ENCODE data around the gene CACTIN. TPM values are rescaled to one million over a fixed set of nuclear protein-coding genes. Genes with fewer than 3 reads are reported as not detected.
"Not testable (repeated sequence)": the region's sequence is repeated elsewhere in the genome, so short reads cannot be mapped to it uniquely, and the experiment has no call there.

The CACTIN gene
- total RNA-seq, 1 donor: 12.2 TPM

DNA sequence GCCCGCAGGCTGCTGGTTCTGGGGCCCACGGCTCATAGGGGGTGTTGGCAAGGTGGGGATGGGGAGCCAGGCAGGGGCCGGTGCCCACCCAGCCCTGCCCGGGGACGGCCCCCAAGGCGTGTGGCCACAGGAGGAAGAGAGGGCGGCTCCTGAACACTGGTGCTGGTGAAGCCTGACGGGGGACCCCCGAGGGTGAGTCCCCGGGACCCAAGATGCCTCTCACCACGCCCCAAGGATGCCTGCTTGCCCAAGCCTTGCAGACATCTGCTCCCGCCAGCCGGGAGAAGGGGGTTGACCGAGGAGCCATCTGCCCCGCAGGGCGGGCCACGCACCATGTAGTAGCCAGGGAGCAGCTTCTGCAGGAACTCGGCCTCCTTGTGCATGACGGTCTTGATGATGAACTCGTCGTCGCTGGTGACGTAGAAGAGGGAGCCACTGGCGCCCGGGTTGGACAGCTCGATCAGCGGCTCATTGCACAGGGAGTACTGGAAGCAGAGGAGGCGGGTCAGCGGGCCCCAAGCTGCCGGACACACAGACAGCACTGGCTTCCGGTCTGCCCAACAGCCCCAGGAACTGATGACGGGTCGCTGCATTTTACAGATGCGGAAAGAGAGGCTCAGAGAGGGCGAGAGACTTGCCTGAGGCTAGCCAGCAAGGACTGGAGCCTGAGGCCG lies 29.6 kb upstream of the CACTIN start:
- no peak overlapping the region for H3K4me3 ChIP-seq (ENCODE audit: low read length)
- no peaks in the 10 kb centered on the region for H3K27me3 ChIP-seq (ENCODE audit: insufficient read depth, low read length)
- H3K9me3 ChIP-seq (ENCODE audit: low read depth, low read length): no peaks in the 10 kb centered on the region
- no peaks in the 10 kb centered on the region for H3K4me1 ChIP-seq (ENCODE audit: insufficient read depth, low read length)

- H3K27me3 ChIP-seq (ENCODE audit: insufficient read depth, low read length): no peaks in the 10 kb centered on the region
- H3K4me1 ChIP-seq (ENCODE audit: insufficient read depth, low read length): no peaks in the 10 kb centered on the region
- H3K9me3 ChIP-seq (ENCODE audit: low read depth, low read length): no peaks in the 10 kb centered on the region
- H3K4me3 ChIP-seq (ENCODE audit: low read length): no peak overlapping the region
Measured at GRCh38 chr19:3655402-3656072, 28.9 kb upstream of the CACTIN start.

GRCh38 chr19:3653865-3654513 lies 27.4 kb upstream of the CACTIN start:
- Histone ChIP-seq H3K9me3 (ENCODE audit: low read depth, low read length) (no peaks in the 10 kb centered on the region), H3K4me3 (ENCODE audit: low read length) (no peak overlapping the region), H3K4me1 (ENCODE audit: insufficient read depth, low read length) (no peaks in the 10 kb centered on the region), H3K27me3 (ENCODE audit: insufficient read depth, low read length) (no peaks in the 10 kb centered on the region)

DNA sequence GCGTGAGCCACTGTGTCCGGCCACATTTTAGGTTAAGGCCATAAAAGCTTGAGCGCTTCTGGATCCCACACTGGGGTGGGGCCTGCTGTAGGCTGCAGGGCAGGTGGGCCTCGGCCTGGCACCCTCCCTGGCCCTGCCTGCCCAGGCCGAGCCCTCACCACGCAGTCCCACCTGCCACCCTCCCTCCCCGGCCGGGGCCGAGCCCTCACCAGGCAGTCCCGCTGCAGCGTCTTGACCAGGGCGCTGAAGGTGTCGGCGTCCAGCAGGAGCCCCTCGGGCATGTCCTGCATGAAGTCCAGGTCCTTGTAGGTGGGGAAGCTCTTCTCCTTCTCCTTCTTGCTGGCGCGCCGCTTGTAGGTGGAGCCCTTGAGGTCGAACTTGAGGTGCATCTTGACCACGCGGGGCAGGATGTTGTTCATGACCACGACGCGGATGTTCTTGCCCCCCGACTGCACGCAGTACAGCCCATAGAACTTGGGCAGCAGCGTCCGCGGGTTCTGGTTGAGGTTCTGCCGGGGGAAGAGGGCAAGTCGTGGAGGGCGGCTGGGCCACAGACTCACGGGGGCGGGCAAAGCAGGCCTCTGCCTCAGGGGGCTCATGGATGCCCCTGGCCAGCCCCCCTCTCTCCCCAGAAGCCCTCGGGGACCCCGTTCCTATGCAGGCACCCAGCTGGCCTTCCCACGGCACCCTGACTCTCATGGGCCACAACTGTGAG lies 26.6 kb upstream of the CACTIN start:
- Histone ChIP-seq H3K27me3 (ENCODE audit: insufficient read depth, low read length) (no peaks in the 10 kb centered on the region), H3K9me3 (ENCODE audit: low read depth, low read length) (no peaks in the 10 kb centered on the region), H3K4me1 (ENCODE audit: insufficient read depth, low read length) (no peaks in the 10 kb centered on the region), H3K4me3 (ENCODE audit: low read length) (no peak overlapping the region)

DNA sequence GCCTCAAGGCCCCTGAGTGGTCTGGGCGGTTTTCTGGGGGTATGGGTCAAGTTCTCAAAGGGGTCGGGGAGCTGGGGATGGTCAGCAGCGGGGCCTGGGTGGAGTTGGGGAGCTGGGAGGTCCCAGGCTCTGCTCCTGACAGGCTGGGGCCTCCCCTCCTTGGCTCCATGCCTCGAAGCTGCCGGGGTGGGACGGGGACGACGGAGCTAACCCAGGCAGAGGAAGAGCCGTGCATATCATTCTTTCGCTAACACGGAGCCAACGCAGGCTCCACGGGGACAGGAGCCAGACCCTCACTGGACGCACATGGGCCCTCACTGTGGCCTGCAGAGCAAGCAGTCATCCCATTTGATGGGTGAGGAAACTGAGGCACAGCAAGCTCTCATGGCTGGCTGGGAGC lies 25.8 kb upstream of the CACTIN start:
- no peaks in the 10 kb centered on the region for H3K27me3 ChIP-seq (ENCODE audit: insufficient read depth, low read length)
- no peaks in the 10 kb centered on the region for H3K4me1 ChIP-seq (ENCODE audit: insufficient read depth, low read length)
- no peak overlapping the region for H3K4me3 ChIP-seq (ENCODE audit: low read length)
- no peaks in the 10 kb centered on the region for H3K9me3 ChIP-seq (ENCODE audit: low read depth, low read length)

DNA sequence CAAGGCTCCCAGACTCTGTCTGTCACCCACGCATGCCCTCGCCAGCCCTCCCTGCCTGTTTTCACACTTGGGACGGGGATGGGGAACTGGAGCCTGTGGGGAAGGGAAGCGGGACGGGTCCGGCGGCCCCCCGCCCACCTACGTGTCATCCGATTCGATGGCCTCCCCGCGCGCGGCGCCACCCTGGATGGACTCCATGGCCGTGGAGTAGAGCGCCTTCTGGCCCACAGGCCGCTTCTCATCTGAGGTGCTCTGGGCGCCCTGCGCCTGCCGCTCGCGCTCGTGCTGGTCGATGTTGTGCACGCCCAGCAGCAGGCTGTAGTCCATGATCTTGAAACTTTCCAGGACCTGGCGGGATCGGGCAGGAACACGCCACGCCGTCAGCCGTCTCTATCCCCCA lies 25.1 kb upstream of the CACTIN start:
- Histone ChIP-seq H3K4me3 (ENCODE audit: low read length) (no peak overlapping the region), H3K4me1 (ENCODE audit: insufficient read depth, low read length) (no peaks in the 10 kb centered on the region), H3K9me3 (ENCODE audit: low read depth, low read length) (no peaks in the 10 kb centered on the region), H3K27me3 (ENCODE audit: insufficient read depth, low read length) (no peaks in the 10 kb centered on the region)

DNA sequence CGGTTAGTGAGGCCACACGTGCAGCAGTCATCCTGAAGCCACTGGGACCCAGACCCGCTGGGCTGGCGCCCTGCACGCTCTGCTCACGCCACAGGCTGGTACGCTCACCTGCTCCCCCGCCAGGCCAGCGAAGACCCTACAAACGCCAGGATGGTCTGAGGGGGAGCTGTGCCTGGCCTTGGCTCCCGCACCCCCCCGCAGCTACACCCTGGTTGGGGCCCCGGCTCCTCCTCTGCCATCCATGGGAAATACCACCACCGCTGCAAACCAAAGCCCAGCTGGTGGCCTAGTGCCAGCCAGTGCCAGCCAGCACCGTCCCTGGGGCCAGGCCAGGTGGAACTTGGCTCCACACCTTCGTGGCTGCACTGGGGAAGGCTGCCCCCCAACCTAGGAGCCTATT lies 23.3 kb upstream of the CACTIN start:
- H3K4me1 ChIP-seq (ENCODE audit: insufficient read depth, low read length): no peaks in the 10 kb centered on the region
- no peaks in the 10 kb centered on the region for H3K9me3 ChIP-seq (ENCODE audit: low read depth, low read length)
- H3K27me3 ChIP-seq (ENCODE audit: insufficient read depth, low read length): no peaks in the 10 kb centered on the region
- H3K4me3 ChIP-seq (ENCODE audit: low read length): no peak overlapping the region

DNA sequence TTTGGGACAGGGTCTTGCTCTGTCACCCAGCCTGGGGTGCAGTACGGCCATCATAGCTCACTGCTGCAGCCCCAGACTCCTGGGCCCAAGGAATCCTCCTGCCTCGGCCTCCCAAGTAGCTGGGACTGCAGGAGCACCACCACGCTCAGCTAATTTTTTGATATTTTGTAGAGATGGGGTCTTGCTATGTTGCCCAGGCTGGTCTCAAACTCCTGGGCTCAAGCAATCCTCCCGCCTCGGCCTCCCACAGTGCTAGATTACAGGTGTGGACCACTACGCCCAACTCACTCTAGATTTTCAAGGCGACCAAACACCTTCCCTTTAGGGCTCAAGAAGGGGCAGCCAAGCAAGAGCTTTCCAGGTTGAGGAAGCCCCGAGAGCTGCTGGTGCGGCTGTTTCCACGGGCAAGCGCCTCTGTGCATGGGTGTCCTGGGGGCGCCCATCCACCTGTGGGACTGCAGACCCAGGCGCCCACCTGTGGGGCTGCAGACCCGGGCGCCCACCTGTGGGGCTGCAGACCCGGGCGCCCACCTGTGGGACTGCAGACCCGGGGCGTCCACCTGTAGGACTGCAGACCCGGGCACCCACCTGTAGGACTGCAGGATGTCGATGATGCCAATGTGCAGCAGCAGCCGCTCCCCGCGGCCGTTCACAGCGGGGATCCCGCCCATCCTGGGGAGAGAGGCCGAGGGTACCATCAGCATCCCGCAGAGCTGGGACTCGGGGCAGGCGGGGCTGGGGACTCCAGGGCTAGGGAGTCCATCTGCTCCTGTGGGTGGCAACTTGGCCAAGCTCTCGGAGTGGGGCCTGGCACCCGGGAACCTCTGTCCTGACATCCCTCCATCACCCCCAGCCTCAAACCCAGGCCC lies 21.7 kb upstream of the CACTIN start:
- no peak overlapping the region for H3K4me3 ChIP-seq (ENCODE audit: low read length)
- no peaks in the 10 kb centered on the region for H3K4me1 ChIP-seq (ENCODE audit: insufficient read depth, low read length)
- no peaks in the 10 kb centered on the region for H3K27me3 ChIP-seq (ENCODE audit: insufficient read depth, low read length)
- no peaks in the 10 kb centered on the region for H3K9me3 ChIP-seq (ENCODE audit: low read depth, low read length)

DNA sequence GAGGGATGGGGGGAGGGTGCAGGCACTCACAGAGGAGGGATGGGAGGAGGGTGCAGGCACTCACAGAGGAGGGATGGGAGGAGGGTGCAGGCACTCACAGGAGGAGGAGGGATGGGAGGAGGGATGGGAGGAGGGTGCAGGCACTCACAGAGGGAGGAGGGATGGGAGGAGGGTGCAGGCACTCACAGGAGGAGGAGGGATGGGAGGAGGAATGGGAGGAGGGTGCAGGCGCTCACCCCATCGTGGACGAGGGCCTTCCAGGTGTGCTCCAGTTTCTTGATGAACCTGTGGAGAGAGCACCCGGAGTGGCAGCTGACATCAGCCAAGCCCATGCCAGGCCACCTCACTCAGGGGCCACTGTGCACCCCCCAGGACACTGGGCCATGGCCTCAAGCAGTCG lies 20.5 kb upstream of the CACTIN start:
- H3K9me3 ChIP-seq (ENCODE audit: low read depth, low read length); H3K4me3 ChIP-seq (ENCODE audit: low read length); H3K27me3 ChIP-seq (ENCODE audit: insufficient read depth, low read length); H3K4me1 ChIP-seq (ENCODE audit: insufficient read depth, low read length): not testable (repeated sequence)

- Histone ChIP-seq H3K4me1 (ENCODE audit: insufficient read depth, low read length) (no peaks in the 10 kb centered on the region), H3K27me3 (ENCODE audit: insufficient read depth, low read length) (no peaks in the 10 kb centered on the region), H3K9me3 (ENCODE audit: low read depth, low read length) (no peaks in the 10 kb centered on the region), H3K4me3 (ENCODE audit: low read length) (no peak overlapping the region)
Measured at GRCh38 chr19:3646336-3647092, 19.9 kb upstream of the CACTIN start.

- no peaks in the 10 kb centered on the region for H3K9me3 ChIP-seq (ENCODE audit: low read depth, low read length)
- H3K4me3 ChIP-seq (ENCODE audit: low read length): no peak overlapping the region
- no peaks in the 10 kb centered on the region for H3K27me3 ChIP-seq (ENCODE audit: insufficient read depth, low read length)
- no peaks in the 10 kb centered on the region for H3K4me1 ChIP-seq (ENCODE audit: insufficient read depth, low read length)
Measured at GRCh38 chr19:3645726-3646125, 19.1 kb upstream of the CACTIN start.

DNA sequence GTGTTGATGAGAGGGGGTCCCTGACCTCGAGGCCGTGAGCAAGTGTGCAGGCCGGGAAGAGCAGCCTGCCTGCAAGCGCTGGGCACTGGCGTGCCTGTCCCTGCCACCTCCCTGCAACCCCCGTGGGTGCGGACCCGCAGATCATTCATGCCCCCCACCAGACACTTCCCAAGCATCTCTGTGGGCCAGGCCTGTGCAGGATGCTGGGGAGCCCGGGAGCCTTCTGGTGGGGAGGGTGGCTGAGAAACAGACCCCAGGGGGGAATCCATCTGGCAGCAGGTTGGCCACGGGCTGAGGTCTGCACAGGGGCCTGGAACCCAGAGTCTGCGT lies 18.4 kb upstream of the CACTIN start:
- Histone ChIP-seq H3K9me3 (ENCODE audit: low read depth, low read length) (no peaks in the 10 kb centered on the region), H3K4me1 (ENCODE audit: insufficient read depth, low read length) (no peaks in the 10 kb centered on the region), H3K4me3 (ENCODE audit: low read length) (no peak overlapping the region), H3K27me3 (ENCODE audit: insufficient read depth, low read length) (no peaks in the 10 kb centered on the region)

GRCh38 chr19:3644351-3645066 lies 17.9 kb upstream of the CACTIN start:
- Histone ChIP-seq H3K4me1 (ENCODE audit: insufficient read depth, low read length) (no peaks in the 10 kb centered on the region), H3K27me3 (ENCODE audit: insufficient read depth, low read length) (no peaks in the 10 kb centered on the region), H3K4me3 (ENCODE audit: low read length) (no peak overlapping the region), H3K9me3 (ENCODE audit: low read depth, low read length) (no peaks in the 10 kb centered on the region)
